ENCODE measurements around the gene EFL1.

The EFL1 gene

GRCh38 chr15:82124331-82125263 is 137.9 kb downstream of the EFL1 start:
- DNase-seq (ENCODE audit: low read depth in 2 of 2), result no peak

GRCh38 chr15:82122746-82123400 is 139.7 kb downstream of the EFL1 start:
- no peak for DNase-seq (ENCODE audit: low read depth in 2 of 2)

GRCh38 chr15:82118040-82118439 is 144.5 kb downstream of the EFL1 start:
- no peak for DNase-seq (ENCODE audit: low read depth in 2 of 2)

- no peak for DNase-seq (ENCODE audit: low read depth in 2 of 2)
Observed at GRCh38 chr15:82117296-82117695, 145.2 kb downstream of the EFL1 start.

GRCh38 chr15:82114660-82115059 is 147.9 kb downstream of the EFL1 start:
- DNase-seq (ENCODE audit: low read depth in 2 of 2), result no peak

GRCh38 chr15:82113106-82113715 is 149.3 kb downstream of the EFL1 start:
- no peak for DNase-seq (ENCODE audit: low read depth in 2 of 2)

- no peak for DNase-seq (ENCODE audit: low read depth in 2 of 2)
Observed at GRCh38 chr15:82111918-82112317, 150.6 kb downstream of the EFL1 start.

- no peak for DNase-seq (ENCODE audit: low read depth in 2 of 2)
Observed at GRCh38 chr15:82110144-82110543, 152.4 kb downstream of the EFL1 start.

- DNase-seq (ENCODE audit: low read depth in 2 of 2), result peak; percentile 23 to 57
Observed at GRCh38 chr15:82108489-82109078, 153.9 kb downstream of the EFL1 start.

- no peak for DNase-seq (ENCODE audit: low read depth in 2 of 2)
Observed at GRCh38 chr15:82106679-82107078, 155.9 kb downstream of the EFL1 start.

- no peak for DNase-seq (ENCODE audit: low read depth in 2 of 2)
Observed at GRCh38 chr15:82105451-82106215, 156.9 kb downstream of the EFL1 start.

GRCh38 chr15:82103468-82103867 is 159.1 kb downstream of the EFL1 start:
- DNase-seq (ENCODE audit: low read depth in 2 of 2), result no peak

GRCh38 chr15:82100111-82100929 is 162.2 kb downstream of the EFL1 start:
- DNase-seq (ENCODE audit: low read depth in 2 of 2), result no peak

- DNase-seq (ENCODE audit: low read depth in 2 of 2), result no peak
Observed at GRCh38 chr15:82098674-82099073, 163.9 kb downstream of the EFL1 start.

GRCh38 chr15:82095803-82096202 is 166.7 kb downstream of the EFL1 start:
- no peak for DNase-seq (ENCODE audit: low read depth in 2 of 2)

- no peak for DNase-seq (ENCODE audit: low read depth in 2 of 2)
Observed at GRCh38 chr15:82093774-82094211, 168.7 kb downstream of the EFL1 start.

GRCh38 chr15:82093325-82093724 is 169.2 kb downstream of the EFL1 start:
- no peak for DNase-seq (ENCODE audit: low read depth in 2 of 2)

GRCh38 chr15:82091636-82092140 is 170.8 kb downstream of the EFL1 start:
- DNase-seq (ENCODE audit: low read depth in 2 of 2), result no peak

- no peak for DNase-seq (ENCODE audit: low read depth in 2 of 2)
Observed at GRCh38 chr15:82086243-82086995, 176.1 kb downstream of the EFL1 start.

Measured in stimulated activated CD4-positive, alpha-beta T cell treated with anti-CD3 and anti-CD28 coated beads, Interleukin-1b, Interleukin-23, amount 100 ng/mL, for 1 hour (primary cell).